ENCODE data around the gene C7orf57. TPM values are rescaled to one million over a fixed set of nuclear protein-coding genes. Genes with fewer than 3 reads are reported as not detected.

Gene C7orf57
- total RNA-seq, 1 donor from 2014 or later, result not detected

GRCh38 chr7:48045195-48045765 lies 9.9 kb downstream of the C7orf57 start:
- Mint-ChIP-seq H3K27me3 (ENCODE audit: low read depth) (no peaks in the 10 kb centered on the region), H3K9me3 (no peaks in the 10 kb centered on the region), H3K27ac (no peak overlapping the region), H3K36me3 (no peaks in the 10 kb centered on the region), H3K4me1 (peaks cover 12% of the 10 kb centered on the region), H3K4me3 (no peak overlapping the region)
- no peak for DNase-seq (ENCODE audit: low spot score in 2 of 2, unreplicated experiment in 2 of 2)
- TF ChIP-seq, protein P1, sequence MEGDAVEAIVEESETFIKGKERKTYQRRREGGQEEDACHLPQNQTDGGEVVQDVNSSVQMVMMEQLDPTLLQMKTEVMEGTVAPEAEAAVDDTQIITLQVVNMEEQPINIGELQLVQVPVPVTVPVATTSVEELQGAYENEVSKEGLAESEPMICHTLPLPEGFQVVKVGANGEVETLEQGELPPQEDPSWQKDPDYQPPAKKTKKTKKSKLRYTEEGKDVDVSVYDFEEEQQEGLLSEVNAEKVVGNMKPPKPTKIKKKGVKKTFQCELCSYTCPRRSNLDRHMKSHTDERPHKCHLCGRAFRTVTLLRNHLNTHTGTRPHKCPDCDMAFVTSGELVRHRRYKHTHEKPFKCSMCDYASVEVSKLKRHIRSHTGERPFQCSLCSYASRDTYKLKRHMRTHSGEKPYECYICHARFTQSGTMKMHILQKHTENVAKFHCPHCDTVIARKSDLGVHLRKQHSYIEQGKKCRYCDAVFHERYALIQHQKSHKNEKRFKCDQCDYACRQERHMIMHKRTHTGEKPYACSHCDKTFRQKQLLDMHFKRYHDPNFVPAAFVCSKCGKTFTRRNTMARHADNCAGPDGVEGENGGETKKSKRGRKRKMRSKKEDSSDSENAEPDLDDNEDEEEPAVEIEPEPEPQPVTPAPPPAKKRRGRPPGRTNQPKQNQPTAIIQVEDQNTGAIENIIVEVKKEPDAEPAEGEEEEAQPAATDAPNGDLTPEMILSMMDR (IDR thresholded peaks at IDR 0.05; ENCODE audit: unreplicated experiment), result no peak

DNA sequence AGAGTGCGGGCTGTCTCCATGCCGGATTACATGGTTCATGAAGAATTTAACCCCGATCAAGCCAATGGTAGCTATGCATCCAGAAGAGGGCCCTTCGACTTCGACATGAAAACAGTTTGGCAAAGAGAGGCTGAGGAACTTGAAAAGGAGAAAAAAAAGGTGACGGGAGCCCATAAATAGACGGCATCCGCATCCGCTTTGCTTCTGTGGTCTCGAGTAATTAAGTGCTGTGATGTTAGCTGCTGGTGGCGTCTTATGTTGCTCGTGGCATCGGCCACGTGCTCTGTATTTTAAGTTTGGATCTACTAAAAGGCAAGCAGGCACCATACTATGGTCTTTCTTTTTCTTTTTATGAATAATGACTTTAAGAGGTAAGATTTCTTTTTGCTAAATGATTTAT lies 11.1 kb downstream of the C7orf57 start:
- DNase-seq (ENCODE audit: low spot score in 2 of 2, unreplicated experiment in 2 of 2), result no peak
- Mint-ChIP-seq H3K36me3 (no peaks in the 10 kb centered on the region), H3K27ac (no peak overlapping the region), H3K9me3 (no peaks in the 10 kb centered on the region), H3K4me3 (no peak overlapping the region), H3K27me3 (ENCODE audit: low read depth) (peaks cover 2% of the 10 kb centered on the region), H3K4me1 (peaks cover 12% of the 10 kb centered on the region)
- TF ChIP-seq, protein P1 (IDR thresholded peaks at IDR 0.05; ENCODE audit: unreplicated experiment), result no peak

GRCh38 chr7:48048113-48048512 lies 12.8 kb downstream of the C7orf57 start:
- no peaks in the 10 kb centered on the region for H3K9me3 Mint-ChIP-seq
- no peak for DNase-seq (ENCODE audit: low spot score in 2 of 2, unreplicated experiment in 2 of 2)
- H3K36me3 Mint-ChIP-seq, result no peaks in the 10 kb centered on the region
- H3K4me3 Mint-ChIP-seq, result no peak overlapping the region
- H3K27ac Mint-ChIP-seq, result no peak overlapping the region
- H3K27me3 Mint-ChIP-seq (ENCODE audit: low read depth), result peaks cover 2% of the 10 kb centered on the region
- H3K4me1 Mint-ChIP-seq, result peaks cover 12% of the 10 kb centered on the region
- TF ChIP-seq, protein P1 (IDR thresholded peaks at IDR 0.05; ENCODE audit: unreplicated experiment), result no peak

DNA sequence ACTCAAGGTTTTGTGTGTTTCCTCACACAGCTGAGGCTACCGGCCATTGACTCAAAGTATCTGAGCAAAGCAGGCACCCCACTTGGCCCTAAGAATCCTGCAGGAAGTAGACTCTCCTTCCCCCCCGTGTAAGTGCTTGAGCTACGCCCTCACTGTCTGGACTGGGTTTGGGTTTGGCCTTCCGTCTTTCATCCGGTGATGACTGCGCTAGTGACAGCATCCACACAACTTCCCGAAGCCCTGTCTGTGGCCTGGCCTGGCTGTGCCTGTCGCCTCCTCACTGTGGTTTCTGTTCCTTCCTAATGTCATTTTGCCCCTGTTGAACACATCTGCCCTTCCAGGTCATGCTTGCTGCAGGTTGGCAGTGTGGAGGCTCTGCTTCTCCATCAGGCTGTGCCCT lies 14.5 kb downstream of the C7orf57 start:
- Mint-ChIP-seq H3K27ac (no peak overlapping the region), H3K4me3 (no peak overlapping the region), H3K36me3 (no peaks in the 10 kb centered on the region), H3K27me3 (ENCODE audit: low read depth) (peaks cover 2% of the 10 kb centered on the region), H3K9me3 (peaks cover 3% of the 10 kb centered on the region), H3K4me1 (peaks cover 12% of the 10 kb centered on the region)
- TF ChIP-seq, protein P1 (IDR thresholded peaks at IDR 0.05; ENCODE audit: unreplicated experiment), result no peak
- no peak for DNase-seq (ENCODE audit: low spot score in 2 of 2, unreplicated experiment in 2 of 2)

DNA sequence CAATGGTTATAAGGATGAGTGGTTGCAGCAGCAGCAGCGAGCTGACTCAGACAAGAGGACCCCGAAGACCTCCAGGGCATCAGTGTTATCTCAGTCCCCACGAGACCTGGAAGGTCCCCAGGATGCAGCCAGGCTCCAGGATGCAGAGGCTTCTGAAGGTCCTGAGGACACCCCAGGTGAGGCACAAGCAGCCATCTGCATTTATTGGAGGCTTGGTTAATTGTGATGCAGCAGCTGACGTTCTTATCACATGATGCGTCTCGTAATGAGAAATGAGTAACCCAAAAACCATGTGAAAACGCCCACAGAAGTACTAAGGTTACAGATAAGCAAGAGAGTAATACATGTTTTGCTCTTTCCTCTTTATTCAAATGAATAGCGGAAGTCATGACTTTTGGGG lies 17.4 kb downstream of the C7orf57 start:
- peaks cover 2% of the 10 kb centered on the region for H3K27me3 Mint-ChIP-seq (ENCODE audit: low read depth)
- no peak overlapping the region for H3K4me3 Mint-ChIP-seq
- DNase-seq (ENCODE audit: low spot score in 2 of 2, unreplicated experiment in 2 of 2), result no peak
- H3K36me3 Mint-ChIP-seq, result peaks cover 2% of the 10 kb centered on the region
- TF ChIP-seq, protein P1 (IDR thresholded peaks at IDR 0.05; ENCODE audit: unreplicated experiment), result no peak
- H3K27ac Mint-ChIP-seq, result no peak overlapping the region
- H3K9me3 Mint-ChIP-seq, result peaks cover 18% of the 10 kb centered on the region
- H3K4me1 Mint-ChIP-seq, result peaks cover 5% of the 10 kb centered on the region

- TF ChIP-seq, protein P1 (IDR thresholded peaks at IDR 0.05; ENCODE audit: unreplicated experiment), result no peak
- Mint-ChIP-seq H3K36me3 (peaks cover 2% of the 10 kb centered on the region), H3K27me3 (ENCODE audit: low read depth) (peaks cover 2% of the 10 kb centered on the region), H3K4me3 (no peak overlapping the region), H3K27ac (no peak overlapping the region), H3K9me3 (peaks cover 26% of the 10 kb centered on the region), H3K4me1 (peaks cover 5% of the 10 kb centered on the region)
- DNase-seq (ENCODE audit: low spot score in 2 of 2, unreplicated experiment in 2 of 2), result no peak
These were observed 18.4 kb downstream of the C7orf57 start for GRCh38 chr7:48053736-48054135.

Measured in mesothelial cell of epicardium (in vitro differentiated cells).